PC-9 (cell line): ENCODE data around the gene TBC1D9B.

ENCODE experiments used
- EZH2 ChIP-seq: fragments of 200-600 bp; sonication (generic); IDR thresholded peaks from 2 replicates; pipeline ENCODE4 v1.8.0; 2017; ENCODE audit warnings: antibody characterized with exemption, low read depth
- TF ChIP-seq, protein P1 (sequence below): fragments of 200-600 bp; sonication (generic); conservative IDR thresholded peaks from 2 replicates; pipeline ENCODE4 v1.6.1; 2017; ENCODE audit warnings: mixed run types, antibody characterized with exemption, mild to moderate bottlenecking, moderate library complexity

DNA sequence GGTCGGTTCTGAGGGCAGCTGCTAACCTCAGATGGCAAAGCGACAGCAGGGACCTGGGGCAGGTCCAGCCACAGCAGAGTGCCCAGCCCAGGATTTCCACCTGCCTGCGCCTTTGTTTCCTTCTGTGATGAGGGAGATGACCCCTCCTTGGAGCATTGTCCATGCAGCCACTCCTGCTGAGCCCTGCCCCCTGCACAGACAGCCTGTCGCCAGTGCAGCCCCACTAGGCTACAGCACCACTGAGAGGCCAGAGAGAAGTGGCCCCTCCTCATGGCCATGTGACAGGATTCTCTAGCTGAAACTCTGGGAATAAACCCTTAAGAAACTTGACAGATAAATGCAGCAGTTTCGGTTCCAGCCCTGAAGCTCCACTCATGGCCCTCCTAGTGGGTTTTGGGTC is 38.6 kb downstream of the TBC1D9B start:
- TF ChIP-seq, protein P1, sequence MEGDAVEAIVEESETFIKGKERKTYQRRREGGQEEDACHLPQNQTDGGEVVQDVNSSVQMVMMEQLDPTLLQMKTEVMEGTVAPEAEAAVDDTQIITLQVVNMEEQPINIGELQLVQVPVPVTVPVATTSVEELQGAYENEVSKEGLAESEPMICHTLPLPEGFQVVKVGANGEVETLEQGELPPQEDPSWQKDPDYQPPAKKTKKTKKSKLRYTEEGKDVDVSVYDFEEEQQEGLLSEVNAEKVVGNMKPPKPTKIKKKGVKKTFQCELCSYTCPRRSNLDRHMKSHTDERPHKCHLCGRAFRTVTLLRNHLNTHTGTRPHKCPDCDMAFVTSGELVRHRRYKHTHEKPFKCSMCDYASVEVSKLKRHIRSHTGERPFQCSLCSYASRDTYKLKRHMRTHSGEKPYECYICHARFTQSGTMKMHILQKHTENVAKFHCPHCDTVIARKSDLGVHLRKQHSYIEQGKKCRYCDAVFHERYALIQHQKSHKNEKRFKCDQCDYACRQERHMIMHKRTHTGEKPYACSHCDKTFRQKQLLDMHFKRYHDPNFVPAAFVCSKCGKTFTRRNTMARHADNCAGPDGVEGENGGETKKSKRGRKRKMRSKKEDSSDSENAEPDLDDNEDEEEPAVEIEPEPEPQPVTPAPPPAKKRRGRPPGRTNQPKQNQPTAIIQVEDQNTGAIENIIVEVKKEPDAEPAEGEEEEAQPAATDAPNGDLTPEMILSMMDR: no peak
- TF ChIP-seq EZH2: no peak
